ENCODE data around the gene NADSYN1.

DNA sequence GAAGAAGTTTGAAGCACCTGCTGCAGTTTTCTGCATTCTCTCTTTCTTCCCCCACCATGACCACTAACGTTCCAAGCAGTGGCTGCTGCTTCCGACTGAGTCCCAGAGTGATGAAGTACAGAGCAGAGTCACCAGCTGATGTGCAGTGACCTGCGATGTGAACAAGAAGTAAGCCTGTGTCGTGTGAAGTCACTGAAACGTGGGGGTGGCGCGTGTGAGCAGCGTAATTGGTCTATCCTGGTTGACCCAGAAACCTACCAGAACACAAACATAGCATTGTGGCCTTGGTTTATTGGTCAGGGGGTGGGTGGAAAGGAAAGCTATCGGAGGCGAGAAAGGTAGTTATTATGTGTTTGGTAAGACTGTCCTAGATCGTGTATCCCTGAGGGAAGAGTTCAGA lies 77.6 kb downstream of the NADSYN1 start:
- TF ChIP-seq, protein P1, sequence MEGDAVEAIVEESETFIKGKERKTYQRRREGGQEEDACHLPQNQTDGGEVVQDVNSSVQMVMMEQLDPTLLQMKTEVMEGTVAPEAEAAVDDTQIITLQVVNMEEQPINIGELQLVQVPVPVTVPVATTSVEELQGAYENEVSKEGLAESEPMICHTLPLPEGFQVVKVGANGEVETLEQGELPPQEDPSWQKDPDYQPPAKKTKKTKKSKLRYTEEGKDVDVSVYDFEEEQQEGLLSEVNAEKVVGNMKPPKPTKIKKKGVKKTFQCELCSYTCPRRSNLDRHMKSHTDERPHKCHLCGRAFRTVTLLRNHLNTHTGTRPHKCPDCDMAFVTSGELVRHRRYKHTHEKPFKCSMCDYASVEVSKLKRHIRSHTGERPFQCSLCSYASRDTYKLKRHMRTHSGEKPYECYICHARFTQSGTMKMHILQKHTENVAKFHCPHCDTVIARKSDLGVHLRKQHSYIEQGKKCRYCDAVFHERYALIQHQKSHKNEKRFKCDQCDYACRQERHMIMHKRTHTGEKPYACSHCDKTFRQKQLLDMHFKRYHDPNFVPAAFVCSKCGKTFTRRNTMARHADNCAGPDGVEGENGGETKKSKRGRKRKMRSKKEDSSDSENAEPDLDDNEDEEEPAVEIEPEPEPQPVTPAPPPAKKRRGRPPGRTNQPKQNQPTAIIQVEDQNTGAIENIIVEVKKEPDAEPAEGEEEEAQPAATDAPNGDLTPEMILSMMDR (IDR thresholded peaks at IDR 0.05): no peak
- no peak for TF ChIP-seq FOXP1 (CRISPR knock-in tag; IDR thresholded peaks at IDR 0.05; ENCODE audit: borderline replicate concordance)
- TF ChIP-seq, protein P2, sequence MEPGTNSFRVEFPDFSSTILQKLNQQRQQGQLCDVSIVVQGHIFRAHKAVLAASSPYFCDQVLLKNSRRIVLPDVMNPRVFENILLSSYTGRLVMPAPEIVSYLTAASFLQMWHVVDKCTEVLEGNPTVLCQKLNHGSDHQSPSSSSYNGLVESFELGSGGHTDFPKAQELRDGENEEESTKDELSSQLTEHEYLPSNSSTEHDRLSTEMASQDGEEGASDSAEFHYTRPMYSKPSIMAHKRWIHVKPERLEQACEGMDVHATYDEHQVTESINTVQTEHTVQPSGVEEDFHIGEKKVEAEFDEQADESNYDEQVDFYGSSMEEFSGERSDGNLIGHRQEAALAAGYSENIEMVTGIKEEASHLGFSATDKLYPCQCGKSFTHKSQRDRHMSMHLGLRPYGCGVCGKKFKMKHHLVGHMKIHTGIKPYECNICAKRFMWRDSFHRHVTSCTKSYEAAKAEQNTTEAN (CRISPR knock-in tag; IDR thresholded peaks at IDR 0.05): no peak
- TF ChIP-seq, protein P3, sequence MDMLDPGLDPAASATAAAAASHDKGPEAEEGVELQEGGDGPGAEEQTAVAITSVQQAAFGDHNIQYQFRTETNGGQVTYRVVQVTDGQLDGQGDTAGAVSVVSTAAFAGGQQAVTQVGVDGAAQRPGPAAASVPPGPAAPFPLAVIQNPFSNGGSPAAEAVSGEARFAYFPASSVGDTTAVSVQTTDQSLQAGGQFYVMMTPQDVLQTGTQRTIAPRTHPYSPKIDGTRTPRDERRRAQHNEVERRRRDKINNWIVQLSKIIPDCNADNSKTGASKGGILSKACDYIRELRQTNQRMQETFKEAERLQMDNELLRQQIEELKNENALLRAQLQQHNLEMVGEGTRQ (CRISPR knock-in tag; IDR thresholded peaks at IDR 0.05): no peak
- TF ChIP-seq E2F4 (CRISPR knock-in tag; IDR thresholded peaks at IDR 0.05; ENCODE audit: borderline replicate concordance, low read depth): no peak
- TF ChIP-seq GABPB1 (CRISPR knock-in tag; IDR thresholded peaks at IDR 0.05): no peak
- TF ChIP-seq, protein P4, sequence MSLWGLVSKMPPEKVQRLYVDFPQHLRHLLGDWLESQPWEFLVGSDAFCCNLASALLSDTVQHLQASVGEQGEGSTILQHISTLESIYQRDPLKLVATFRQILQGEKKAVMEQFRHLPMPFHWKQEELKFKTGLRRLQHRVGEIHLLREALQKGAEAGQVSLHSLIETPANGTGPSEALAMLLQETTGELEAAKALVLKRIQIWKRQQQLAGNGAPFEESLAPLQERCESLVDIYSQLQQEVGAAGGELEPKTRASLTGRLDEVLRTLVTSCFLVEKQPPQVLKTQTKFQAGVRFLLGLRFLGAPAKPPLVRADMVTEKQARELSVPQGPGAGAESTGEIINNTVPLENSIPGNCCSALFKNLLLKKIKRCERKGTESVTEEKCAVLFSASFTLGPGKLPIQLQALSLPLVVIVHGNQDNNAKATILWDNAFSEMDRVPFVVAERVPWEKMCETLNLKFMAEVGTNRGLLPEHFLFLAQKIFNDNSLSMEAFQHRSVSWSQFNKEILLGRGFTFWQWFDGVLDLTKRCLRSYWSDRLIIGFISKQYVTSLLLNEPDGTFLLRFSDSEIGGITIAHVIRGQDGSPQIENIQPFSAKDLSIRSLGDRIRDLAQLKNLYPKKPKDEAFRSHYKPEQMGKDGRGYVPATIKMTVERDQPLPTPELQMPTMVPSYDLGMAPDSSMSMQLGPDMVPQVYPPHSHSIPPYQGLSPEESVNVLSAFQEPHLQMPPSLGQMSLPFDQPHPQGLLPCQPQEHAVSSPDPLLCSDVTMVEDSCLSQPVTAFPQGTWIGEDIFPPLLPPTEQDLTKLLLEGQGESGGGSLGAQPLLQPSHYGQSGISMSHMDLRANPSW (CRISPR knock-in tag; conservative IDR thresholded peaks at IDR 0.05; ENCODE audit: low read depth): no peak
- no peak for TF ChIP-seq ATF2 (CRISPR knock-in tag; IDR thresholded peaks at IDR 0.05; ENCODE audit: borderline replicate concordance, low read depth)
- TF ChIP-seq CREB1 (CRISPR knock-in tag; IDR thresholded peaks at IDR 0.05): no peak
- TF ChIP-seq USF1 (CRISPR knock-in tag; IDR thresholded peaks at IDR 0.05): no peak
- TF ChIP-seq NFYB (CRISPR knock-in tag; conservative IDR thresholded peaks at IDR 0.05; ENCODE audit: low read depth): no peak
- no peak for TF ChIP-seq MAX (CRISPR knock-in tag; IDR thresholded peaks at IDR 0.05)
- TF ChIP-seq SP1 (CRISPR knock-in tag; conservative IDR thresholded peaks at IDR 0.05): no peak
- no peak for TF ChIP-seq ELF4 (CRISPR knock-in tag; IDR thresholded peaks at IDR 0.05; ENCODE audit: low read depth)

Measured in WTC11 (cell line).